GM21390 (cell line): ENCODE data around the gene RALY.
A peak's percentile ranks its signal among the peaks of the same experiment; 100 is the strongest.

Experiments used
- ATAC-seq: cut with Tn5 transposase; IDR thresholded peaks from one replicate; pipeline ENCODE4 v1.9.1; 2021; ENCODE audit not compliant: unreplicated experiment

Gene RALY

DNA sequence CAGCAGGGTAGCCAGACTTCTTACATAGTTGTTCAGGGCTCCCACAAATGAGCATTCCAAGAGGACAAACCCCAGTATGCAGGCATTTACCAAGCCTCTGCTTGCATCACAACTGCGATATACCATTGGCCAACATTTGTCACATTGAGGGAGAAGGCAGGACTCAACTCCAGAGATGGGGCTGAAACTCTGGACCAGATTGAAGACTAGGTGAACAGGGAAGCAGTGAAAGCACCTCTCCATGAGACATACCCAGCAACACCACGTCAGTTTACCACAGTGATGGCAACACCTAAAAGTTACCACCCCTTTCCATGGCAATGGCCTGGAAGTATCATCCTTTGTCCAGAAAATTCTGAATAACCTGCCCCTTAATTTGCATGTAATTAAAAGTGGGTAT is 7.9 kb upstream of the RALY start:
- no peak for ATAC-seq

DNA sequence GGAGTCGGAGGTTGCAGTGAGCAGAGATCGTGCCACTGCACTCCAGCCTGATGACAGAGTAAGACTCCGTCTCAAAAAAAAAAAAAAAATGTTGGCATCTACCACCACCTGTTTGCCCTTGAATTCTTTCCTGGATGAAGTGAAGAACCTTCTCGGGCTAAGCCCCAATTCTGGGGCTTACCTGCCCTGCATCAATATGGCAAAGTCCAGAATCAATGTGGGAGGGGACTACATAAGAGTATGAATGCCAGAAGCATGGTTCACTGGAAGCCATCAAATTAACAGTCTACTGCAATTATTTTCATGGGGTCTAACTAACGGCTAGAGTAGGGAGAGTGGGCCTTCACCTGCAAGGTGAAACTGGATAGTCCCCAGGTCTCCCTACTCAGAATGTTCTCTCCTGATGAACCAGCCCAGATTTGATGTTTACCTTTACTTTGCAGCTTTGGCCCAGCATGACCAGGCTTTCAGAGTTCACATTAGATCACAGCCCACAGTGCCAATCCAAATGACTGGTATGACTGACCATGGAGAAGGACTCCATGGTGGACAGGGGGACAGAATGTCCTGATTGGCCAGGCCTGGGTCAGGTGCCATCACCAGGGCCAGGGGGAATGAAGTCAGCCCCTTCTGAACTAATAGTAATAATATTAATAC is 7.0 kb upstream of the RALY start:
- no peak for ATAC-seq

DNA sequence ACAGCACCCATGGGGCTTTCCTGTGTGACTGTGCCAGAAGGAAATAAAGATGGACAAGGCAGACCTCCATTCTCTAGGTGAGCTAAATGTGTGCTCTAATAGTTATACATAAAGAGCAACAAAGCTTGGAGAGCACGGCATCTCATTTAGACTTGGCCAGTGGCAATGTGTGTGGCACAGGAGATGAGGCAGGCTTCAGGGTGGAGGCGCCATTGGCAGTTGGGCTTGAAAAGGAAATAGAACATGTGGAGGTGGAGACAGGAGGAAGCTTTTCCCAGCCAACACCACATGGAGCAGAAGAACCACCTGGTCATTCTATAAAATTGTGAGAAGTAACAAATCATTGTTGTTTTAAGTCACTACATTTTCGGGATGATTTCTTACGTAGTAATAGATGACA is 3.6 kb upstream of the RALY start:
- ATAC-seq = no peak

DNA sequence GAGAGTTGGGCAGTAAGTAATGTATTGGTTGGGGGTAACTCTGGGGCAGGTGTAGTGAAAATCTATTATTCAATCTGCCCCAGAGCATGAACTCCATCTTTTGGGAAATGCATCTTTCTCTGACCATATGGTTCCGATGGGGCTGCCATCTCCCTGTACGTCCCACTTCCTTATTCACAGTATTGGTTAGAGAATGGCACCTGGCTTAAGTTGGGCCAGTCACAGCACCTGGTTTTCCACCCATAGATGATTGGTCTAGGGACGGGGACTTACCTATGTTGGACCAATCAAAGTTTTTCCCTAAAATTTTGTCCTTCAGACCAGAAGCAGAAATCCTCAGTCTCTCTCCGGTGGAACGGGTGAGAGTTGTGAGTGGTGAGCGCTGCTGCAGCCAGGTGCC is 2.2 kb upstream of the RALY start:
- ATAC-seq = no peak

DNA sequence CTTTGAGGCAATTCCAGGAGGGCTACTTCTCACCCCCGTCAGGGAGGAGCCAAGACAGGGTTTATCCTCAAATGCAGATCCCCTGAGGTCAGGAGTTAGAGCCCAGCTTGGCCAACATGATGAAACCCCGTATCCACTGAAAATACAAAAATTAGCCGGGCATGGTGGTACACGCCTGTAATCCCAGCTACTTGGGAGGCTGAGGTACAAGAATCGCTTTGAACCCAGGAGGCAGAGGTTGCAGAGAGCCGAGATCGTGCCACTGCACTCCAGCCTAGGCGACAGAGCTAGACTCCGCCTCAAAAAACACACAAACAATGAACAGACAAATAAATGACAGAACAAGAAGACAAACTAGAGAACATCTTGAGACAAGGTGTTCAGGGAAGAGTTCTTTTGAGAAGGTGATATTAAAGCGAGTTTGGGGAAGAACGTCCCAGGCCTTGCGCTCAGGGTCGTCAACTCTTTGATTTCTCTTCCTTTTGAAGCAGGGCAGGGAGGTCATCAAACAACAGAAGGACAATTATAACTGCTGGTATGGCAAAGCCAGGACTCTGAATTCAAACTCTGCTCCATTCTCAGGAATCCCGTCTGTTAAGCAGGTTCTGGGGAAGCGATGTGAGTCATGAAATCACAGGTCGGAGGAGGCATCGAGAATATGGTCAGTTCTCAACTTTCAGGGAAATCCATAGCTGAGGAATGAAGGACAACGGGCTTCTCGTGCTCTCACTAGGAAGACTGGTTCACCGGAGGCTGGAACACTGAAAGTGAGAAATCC is 1.4 kb upstream of the RALY start:
- no peak for ATAC-seq

DNA sequence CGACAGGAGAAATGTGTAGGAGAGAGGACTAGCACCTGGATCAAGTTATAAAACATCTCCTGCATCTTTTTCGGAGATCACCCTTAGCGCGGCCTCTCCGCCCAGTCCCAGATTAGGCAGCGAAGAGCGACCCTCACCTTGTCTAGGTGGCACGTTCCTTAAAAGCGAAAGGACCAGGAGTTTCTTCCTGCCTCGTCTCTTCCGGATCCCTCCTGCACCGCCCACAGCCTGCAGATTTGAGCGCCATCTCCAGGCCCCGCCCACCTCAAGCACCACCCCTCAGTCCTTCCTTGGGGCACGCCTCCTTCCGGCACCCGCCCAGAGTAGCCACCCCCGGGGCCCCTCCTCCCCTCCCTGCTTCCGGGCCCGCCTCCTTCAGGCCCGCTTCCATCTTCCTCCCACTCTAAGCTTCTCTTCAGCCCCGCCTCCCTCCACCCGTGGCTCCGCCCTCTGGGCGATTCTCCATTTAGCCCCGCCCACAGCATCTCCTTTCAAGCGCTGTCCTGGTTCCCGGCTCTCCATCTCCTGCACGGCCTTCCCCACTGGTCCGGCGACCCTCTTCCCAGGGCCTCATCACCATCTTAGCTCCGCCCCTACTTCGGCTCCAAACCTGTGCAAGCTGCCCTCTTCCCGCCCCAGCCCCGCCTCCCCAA is 662 bp upstream of the RALY start:
- ATAC-seq = peak; percentile 68

DNA sequence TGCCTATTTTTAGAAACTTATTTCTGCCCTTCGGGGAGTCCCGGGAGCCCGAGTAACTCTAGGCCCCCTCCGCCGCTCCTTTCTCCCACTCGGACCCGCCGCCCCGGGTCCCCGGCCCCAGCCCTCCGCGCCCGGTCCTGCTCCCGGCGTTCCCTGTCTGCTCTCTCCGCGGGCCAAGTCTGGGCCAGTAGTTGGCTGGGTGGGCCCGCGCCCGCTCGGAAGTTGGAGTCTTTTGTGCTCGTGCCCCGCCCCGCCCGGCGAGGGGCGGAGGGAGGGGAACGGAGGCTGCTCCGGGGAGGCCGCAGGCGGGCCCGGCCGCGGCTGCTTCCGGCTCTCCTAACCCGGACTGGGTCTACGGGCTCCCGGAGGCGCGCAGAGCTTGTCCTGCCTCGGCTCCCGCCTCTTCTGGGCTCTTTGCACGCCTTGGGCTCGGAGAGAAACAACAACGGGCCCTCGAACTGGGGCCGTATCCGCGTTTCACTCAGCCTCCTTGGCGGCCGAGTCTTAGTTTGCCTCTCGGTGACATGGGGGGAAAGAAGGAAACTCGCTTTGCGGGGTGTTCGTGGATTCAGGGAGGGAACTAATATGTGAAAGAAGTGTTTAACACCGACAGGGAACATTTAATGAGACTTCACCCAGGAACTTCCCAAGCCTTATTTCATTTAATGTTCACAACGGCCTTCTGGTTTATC is 657 bp downstream of the RALY start:
- peak; percentile 40 for ATAC-seq

DNA sequence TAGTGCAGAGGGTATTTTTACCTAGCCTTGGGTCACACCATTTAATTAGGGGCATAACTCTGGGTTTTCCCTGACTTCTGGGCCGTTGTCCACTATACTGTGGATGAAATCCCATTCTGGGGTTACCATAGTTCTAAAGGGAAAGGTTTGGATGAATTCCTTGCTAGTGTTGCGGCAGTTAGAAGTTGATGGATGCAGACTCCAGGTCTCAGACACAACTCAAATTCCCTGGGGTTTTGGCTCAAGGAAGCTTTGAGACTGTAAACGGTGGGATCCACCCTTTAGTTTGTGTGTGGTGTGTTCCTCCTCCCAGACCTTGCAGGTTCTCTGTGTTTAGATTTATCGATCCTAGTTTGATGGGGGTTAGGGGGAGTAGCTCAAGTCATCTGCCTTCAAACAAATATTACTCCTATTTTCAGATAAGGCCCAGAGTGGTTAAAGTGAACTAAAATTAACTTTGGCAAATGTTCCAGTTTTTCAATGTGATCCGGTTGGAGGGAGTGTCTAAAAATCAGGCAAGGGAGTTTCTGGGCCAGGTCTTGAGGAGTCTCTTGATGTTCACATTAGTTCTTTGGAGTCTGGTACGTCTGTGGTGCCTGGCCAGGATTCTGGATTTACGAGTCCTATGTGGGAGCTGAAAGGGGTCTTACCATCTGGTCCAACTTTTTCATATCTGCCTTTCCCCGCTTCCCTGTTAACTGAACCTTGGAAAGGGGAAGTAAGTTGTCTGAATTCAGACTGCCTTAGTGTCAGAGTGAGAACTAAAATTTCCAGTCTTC is 1.5 kb downstream of the RALY start:
- ATAC-seq = no peak

DNA sequence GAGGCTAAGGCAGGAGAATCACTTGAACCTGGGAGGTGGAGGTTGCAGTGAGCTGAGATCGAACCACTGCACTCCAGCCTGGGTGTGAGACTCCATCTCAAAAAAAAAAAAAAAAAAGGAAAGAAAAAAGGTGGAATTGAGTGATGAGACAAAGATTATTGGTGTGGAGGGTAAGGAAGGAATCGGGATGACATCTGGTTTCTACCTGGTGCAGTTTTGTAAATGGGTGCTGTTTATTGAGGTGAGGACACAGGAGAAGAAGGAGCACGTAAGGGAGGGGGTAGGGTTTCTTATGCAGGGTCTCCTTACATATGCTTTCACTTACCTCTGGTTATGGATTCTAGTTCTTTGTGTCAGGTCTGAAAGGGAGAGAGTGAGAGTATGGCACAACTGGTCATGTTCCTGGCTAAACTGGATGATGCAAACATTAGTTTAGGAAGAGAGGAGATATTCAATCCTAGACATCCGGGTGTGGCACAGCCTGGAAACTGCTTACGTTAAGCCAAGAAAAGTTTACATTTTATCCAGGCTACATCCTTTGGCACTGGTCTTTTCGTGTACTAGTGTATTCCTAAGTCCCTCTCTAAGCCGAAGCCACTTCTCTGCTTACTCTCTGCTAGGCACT is 5.4 kb downstream of the RALY start:
- no peak for ATAC-seq

DNA sequence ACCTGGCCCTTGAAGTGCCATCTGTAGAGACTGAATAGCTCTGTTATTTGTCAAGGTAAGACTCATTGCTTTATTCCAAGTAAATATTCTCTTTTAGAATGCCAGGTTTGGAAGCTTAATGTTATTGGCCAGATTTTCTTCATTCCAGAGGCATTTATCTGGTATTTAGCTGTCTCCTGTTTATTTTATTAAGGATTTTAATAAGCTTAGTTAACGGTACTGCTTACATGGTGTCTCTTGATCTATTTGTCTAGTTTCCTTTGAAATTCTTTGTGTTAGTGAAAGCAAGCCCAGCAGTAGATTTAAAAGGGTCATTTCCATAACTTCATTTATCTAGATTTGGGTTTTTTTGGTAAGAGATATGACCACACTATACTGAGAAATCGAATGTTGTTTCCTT is 7.7 kb downstream of the RALY start:
- no peak for ATAC-seq

DNA sequence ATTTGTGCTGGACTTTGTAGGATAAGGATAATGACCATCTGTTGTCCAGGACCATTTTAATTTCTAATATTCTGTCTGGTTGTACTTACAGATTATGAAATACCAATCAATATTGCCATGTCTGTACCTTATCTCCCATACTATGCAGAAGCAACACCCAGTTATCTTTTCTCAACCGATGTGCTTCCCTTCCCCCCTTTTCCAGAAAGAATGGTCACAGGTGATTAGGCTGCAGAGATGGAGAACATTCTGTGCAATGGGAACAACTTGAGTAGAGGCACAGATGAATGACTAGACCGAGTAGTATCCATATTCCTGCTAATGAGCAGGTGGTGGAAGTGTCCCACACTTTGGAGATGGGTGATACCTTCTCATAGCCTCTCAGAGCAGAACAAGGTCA is 10.5 kb downstream of the RALY start:
- ATAC-seq = no peak

DNA sequence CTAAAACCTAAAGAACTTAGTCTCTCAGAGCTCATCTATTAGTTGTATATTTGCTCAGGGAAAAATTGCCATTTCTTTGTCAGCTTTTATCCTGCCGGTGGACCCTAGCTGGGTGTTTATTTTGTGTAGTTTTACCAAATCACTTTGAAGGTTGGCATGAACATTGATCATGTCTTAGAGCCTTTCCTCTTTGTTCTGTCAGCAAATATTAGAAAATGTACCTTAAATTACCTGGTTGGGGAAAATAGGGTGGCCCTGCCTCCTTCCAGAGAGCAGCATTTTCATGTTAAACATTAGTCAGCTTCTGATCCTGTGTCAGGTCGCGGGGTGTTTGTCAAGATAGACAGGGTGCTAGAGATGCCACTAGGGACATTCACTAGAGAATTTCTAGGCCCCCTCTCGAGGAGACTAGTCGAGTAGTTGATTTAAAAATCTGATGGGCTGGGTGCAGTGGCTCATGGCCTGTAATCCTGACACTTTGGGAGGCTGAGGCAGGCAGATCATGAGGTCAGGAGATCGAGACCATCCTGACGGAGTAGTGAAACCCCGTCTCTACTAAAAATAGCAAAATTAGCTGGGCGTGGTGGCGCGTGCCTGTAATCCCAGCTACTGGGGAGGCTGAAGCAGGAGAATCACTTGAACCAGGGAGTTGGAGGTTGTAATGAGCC is 11.2 kb downstream of the RALY start:
- no peak for ATAC-seq

DNA sequence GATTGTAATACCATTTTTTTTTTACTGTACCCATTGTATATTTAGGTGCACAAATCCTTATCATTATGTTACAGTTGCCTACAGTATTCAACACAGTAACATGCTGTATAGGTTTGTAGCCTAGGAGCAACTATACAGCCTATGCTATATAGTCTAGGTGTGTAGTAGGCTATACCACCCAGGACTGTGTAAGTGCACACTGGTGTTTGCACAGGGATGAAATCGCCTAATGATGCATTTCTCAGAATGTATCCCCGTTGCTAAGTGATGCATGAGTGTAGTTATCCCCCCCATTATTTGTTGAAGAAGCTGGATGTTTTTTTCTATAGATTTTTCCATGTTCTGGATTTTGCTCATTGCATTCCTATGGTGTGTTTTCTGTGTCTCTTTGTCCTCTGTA is 12.9 kb downstream of the RALY start:
- ATAC-seq = no peak

DNA sequence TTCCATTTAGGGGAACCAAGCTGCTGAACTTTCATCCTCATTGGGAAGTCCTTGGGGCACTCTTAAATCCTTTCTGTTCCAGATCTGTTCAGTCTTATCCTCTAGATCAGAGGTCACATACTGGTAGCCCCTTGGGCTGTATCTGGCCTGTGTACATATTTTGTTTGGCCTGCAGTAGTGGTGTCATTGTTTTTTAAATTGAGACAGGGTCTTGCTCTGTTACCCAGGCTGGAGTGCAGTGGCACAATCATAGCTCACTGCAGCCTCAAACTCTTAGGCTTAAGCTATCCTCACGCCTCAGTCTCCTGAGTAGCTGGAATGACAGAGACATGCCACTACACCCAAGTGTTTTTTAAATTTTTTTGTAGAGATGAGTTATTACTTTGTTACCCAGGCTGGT is 14.8 kb downstream of the RALY start:
- ATAC-seq = no peak

DNA sequence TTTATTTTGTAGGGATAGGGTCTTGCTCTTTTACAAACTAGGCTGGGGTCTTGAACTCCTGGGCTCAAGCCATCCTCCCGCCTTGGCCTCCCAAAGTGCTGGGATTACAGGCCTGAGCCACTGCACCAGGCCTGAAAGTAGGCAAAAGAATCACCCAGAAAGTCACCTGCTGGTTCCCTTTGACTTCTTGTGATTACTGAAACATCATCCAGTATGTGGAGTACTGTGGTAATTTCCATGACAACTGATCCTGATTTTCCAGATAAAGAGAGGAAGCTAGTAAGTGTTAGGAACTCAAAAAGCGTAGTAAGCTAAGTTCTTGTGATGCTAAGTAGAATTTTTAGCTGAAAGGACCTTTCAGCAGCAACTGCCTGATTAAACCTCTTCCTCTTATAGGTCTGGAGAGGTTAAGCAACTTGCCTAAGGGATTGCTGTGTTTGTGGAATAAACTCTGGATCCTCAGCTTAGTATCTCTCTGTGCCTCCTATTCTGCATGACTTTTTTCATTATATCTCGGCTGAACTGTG is 16.8 kb downstream of the RALY start:
- no peak for ATAC-seq

DNA sequence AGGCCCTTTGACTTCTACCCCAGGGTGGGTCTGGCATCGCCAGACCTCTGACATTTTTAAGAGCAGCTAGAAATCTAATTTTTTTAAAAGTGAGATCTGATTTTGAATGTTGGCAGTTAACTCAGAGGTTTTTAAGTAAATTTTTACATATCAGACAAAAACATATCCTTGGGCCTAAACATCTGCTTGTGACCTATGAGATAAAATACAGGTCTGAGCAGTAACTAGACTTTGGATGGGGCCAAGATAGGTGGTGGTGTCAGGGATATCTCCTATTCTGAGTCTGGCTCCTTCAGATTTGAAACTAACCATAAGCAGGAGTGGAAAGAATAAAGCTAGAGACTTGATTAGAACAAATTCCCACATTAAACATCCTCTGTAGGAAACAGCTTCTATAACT is 17.6 kb downstream of the RALY start:
- no peak for ATAC-seq

DNA sequence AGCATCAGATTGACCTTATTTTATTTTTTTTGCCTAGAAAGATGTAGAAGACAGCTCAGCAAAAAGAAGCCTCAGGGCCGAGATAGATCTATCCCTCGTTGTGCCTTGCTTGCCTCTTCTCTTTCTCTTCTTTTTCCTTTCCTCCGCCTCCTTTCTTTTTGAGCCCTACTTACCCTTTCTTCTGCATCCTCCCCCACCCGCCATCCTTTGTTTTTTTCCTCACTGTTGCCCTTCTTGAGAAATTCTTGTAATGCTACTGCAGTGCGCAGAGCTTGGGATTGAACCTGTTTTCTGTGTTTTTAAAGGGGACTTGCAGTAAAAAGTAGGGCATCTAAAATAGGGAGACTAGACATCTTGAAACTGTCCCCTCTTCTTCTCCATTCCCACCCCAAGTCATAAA is 18.6 kb downstream of the RALY start:
- no peak for ATAC-seq

DNA sequence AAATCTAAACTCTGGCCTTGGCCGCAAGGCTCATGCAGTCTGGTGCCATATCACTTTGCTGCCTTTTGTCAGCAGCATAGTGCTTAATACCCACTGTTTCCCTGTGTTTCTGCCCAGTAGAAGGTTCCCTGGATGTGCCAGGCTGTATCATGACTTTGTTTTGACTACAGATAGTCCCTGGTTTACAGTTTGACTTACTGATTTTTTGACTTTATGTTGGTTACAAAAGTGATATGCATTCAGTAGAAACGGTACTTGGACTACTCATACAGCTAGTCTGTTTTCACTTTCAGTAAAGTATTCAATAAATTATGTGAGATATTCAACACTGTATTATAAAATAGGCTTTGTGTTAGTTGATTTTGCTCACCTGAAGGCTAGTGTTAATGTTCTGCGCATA is 19.0 kb downstream of the RALY start:
- no peak for ATAC-seq

DNA sequence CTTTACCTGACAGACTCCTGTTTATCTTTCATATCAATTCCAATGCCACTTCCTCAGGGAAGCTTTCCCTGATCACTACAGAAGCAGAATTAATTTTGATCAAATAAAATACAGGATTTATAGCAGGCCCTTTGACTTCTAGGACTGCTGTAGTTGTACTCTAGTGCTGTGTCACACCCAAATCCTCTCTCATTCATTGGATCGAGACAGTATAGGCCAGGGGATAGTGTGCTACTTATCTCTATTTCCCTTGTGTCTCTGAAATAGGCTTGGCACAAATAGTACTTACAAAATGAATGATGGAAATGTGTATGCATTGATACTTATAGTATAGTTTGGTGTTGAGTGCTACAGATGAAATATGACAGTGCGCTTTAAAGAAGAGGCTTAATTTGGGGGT is 19.8 kb downstream of the RALY start:
- no peak for ATAC-seq

DNA sequence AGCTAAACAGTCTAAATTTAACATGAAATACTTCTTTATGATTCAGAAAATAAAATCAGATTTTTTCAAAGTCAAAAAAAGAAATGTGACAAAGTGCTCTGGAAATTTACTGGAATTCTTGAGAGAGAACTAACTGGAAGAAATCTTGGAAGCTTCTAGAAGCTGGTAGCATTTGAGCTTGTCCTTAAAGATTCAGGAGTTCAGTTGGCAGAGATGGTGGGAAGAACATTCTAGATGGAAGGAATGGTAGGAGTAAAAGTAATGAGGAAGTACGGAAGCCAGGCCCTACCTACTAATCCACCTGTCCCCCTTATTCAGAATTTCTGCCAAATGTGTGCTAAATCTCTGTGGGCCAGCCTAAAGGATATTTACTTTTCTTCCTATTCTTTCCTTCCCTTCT is 21.2 kb downstream of the RALY start:
- no peak for ATAC-seq
